Measurements from ENCODE around the gene CD2AP.

The CD2AP gene

DNA sequence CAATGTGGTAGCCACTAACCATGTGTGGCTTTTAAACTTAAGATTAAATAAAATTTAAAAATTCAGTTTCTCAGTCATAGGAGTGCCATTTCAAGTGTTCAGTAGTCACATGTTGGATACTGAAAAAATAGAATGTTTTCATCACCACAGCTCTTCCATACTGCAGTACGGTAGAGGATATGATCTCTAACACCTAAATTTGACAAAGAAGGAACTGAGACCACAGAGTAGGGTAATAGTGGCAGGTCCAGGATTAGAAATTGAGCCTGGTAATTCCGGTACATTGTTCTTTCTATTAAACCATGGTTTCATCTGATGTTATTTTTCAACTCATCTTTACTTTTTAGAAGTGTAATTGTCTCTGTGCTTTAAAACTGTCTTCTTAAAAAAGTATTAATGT lies 104.0 kb downstream of the CD2AP start:
- TF ChIP-seq, protein P1, sequence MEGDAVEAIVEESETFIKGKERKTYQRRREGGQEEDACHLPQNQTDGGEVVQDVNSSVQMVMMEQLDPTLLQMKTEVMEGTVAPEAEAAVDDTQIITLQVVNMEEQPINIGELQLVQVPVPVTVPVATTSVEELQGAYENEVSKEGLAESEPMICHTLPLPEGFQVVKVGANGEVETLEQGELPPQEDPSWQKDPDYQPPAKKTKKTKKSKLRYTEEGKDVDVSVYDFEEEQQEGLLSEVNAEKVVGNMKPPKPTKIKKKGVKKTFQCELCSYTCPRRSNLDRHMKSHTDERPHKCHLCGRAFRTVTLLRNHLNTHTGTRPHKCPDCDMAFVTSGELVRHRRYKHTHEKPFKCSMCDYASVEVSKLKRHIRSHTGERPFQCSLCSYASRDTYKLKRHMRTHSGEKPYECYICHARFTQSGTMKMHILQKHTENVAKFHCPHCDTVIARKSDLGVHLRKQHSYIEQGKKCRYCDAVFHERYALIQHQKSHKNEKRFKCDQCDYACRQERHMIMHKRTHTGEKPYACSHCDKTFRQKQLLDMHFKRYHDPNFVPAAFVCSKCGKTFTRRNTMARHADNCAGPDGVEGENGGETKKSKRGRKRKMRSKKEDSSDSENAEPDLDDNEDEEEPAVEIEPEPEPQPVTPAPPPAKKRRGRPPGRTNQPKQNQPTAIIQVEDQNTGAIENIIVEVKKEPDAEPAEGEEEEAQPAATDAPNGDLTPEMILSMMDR (IDR thresholded peaks at IDR 0.05; ENCODE audit: low read depth, low read length), result no peak
- H3K4me1 ChIP-seq, result no peaks in the 10 kb centered on the region
- H3K4me3 ChIP-seq (ENCODE audit: low read depth, low read length), result no peak overlapping the region
- no peaks in the 10 kb centered on the region for H3K9me3 ChIP-seq
- DNase-seq, result no peak
- H3K36me3 ChIP-seq, result 0 out of 2 replicates have a peak, but pooled peaks cover 2% of the 10 kb centered on the region
- H3K27me3 ChIP-seq, result no peaks in the 10 kb centered on the region

DNA sequence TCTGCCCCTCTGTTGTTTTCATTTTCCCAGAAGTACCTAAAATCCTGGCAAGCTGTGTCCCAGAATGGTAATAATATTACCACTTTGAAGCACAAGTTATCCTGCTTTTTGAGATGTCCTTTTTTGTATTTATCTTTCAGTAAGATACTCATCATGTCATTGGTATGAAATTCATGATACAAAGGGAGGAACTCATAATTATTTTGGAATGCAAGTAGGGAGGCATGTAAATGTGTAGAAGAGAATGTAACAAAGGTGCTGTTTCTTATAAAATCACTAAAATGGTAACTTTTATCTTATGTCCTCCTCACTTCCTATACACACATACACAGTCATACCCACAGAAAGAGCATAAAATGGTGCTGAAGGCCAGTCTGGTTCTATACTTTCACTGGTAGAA lies 109.9 kb downstream of the CD2AP start:
- no peaks in the 10 kb centered on the region for H3K4me1 ChIP-seq
- H3K9me3 ChIP-seq, result no peaks in the 10 kb centered on the region
- H3K4me3 ChIP-seq (ENCODE audit: low read depth, low read length), result no peak overlapping the region
- TF ChIP-seq, protein P1 (IDR thresholded peaks at IDR 0.05; ENCODE audit: low read depth, low read length), result no peak
- DNase-seq, result no peak
- H3K36me3 ChIP-seq, result peaks cover 2% of the 10 kb centered on the region; the same call in 1 of the 2 replicates
- no peaks in the 10 kb centered on the region for H3K27me3 ChIP-seq

DNA sequence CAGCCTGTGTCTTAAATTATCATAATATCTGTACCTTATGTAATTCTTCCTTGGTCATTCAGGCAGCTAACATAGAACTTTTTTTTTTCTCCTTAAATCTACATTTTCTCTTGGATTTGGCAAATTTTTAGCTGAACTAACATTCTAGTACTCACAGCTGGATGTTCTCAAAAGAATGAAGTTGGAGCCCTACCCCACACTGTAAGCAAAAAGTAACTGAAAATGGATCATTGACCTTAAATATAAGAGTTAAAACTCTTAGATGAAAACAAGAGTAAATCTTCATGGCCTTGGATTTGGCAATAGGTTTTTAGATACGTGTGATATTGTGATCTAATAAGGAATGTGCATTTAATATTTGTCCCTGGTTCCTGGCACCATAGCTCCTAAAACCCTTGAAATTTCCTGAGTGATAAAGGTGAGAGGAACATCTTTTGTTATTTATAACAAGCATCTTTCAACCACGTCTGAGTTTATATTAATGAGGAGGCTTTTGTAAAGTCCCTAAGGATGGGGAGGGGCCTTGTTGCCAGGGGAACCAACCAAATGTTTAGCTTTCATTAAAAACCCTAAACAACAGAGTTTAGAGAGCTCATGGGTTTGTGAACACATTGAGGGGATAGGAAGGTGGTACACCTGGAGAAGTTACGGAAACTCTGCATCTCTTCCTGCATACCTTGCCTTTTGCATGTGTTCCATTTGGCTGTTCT lies 114.7 kb downstream of the CD2AP start:
- no peak for DNase-seq
- H3K36me3 ChIP-seq, result peaks cover 7% of the 10 kb centered on the region
- H3K27me3 ChIP-seq, result no peaks in the 10 kb centered on the region
- TF ChIP-seq, protein P1 (IDR thresholded peaks at IDR 0.05; ENCODE audit: low read depth, low read length), result no peak
- no peaks in the 10 kb centered on the region for H3K9me3 ChIP-seq
- H3K4me1 ChIP-seq, result no peaks in the 10 kb centered on the region
- no peak overlapping the region for H3K4me3 ChIP-seq (ENCODE audit: low read depth, low read length)

DNA sequence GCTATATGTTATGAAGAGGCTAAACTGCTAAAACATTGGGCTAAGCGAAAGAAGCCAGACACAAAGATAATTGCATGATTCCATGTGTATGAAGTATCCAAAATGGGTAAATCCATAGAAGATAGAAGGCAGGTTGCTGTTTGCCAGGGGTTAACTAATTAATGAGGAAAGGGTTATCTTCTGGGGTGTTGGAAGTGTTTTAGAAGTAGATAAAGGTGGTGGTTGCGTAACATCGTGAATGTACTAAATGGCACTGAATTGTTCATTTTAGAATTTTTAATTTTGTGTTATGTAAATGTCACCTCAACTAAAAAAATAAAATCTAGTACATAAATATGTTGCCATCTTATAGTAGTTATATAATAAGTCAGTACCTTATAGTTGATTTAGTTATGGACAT lies 116.4 kb downstream of the CD2AP start:
- H3K4me3 ChIP-seq (ENCODE audit: low read depth, low read length), result no peak overlapping the region
- H3K27me3 ChIP-seq, result no peaks in the 10 kb centered on the region
- H3K9me3 ChIP-seq, result no peaks in the 10 kb centered on the region
- TF ChIP-seq, protein P1 (IDR thresholded peaks at IDR 0.05; ENCODE audit: low read depth, low read length), result no peak
- DNase-seq, result no peak
- H3K36me3 ChIP-seq, result peaks cover 19% of the 10 kb centered on the region
- H3K4me1 ChIP-seq, result no peaks in the 10 kb centered on the region

DNA sequence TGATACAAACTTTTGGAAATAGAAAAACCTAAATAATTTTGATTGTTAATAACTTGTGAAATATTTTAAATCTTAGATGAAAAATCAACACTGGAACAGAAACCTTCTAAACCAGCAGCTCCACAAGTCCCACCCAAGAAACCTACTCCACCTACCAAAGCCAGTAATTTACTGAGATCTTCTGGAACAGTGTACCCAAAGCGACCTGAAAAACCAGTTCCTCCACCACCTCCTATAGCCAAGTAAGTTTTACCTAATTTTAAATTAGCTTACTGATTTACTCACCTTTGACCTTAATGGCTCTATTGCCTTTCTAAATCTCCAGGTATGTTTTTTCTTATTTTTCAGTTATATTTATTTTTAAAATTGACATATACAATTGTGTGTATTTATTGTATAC lies 118.2 kb downstream of the CD2AP start:
- Histone ChIP-seq H3K4me1 (no peaks in the 10 kb centered on the region), H3K27me3 (no peaks in the 10 kb centered on the region), H3K36me3 (peaks cover 19% of the 10 kb centered on the region), H3K4me3 (ENCODE audit: low read depth, low read length) (no peak overlapping the region), H3K9me3 (no peaks in the 10 kb centered on the region)
- no peak for DNase-seq
- TF ChIP-seq, protein P1 (IDR thresholded peaks at IDR 0.05; ENCODE audit: low read depth, low read length), result no peak

DNA sequence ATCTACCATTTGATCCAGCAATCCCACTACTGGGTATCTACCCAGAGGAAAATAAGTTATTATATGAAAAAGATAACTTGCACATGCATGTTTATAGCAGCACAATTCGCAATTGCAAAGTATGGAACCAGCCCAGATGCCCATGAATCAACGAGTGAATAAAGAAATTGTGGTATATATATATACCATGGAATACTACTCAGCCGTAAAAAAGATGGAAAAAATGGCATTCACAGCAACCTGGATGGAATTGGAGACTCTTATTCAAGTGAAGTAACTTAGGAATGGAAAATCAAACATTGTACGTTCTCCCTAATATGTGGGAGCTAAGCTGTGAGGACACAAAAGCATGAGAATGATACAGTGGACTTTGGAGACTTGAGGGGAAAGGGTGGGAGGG lies 120.8 kb downstream of the CD2AP start:
- no peak for DNase-seq
- no peaks in the 10 kb centered on the region for H3K27me3 ChIP-seq

More for the DNA sequence above, 120.8 kb downstream of the CD2AP start:
- H3K36me3 ChIP-seq, result peaks cover 19% of the 10 kb centered on the region
- no peak overlapping the region for H3K4me3 ChIP-seq (ENCODE audit: low read depth, low read length)
- TF ChIP-seq, protein P1 (IDR thresholded peaks at IDR 0.05; ENCODE audit: low read depth, low read length), result no peak
- H3K4me1 ChIP-seq, result no peaks in the 10 kb centered on the region
- H3K9me3 ChIP-seq, result no peaks in the 10 kb centered on the region
